Naive thymus-derived CD4-positive, alpha-beta T cell (primary cell): Measurements from ENCODE around the gene ZNF155. TPM values are rescaled to one million over a fixed set of nuclear protein-coding genes. Genes with fewer than 3 reads are reported as not detected.

Experiments used
- ATAC-seq: fragments of 150-1000 bp; cut with Tn5 transposase; 2 replicates; pipeline ENCODE4 v1.10.0; 2021; ENCODE audit warnings: mild to moderate bottlenecking, moderate library complexity
- CTCF ChIA-PET: fragments of 350-600 bp; sonication (Branson Sonifier 250); formaldehyde crosslinking; loops from one replicate; lab custom pipeline; 2021; ENCODE audit warnings: antibody characterized with exemption; lab: Charles Lee
- POLR2A ChIA-PET: fragments of 350-600 bp; sonication (Branson Sonifier 250); formaldehyde crosslinking; loops from one replicate; lab custom pipeline; 2021; ENCODE audit warnings: antibody characterized with exemption, inconsistent platforms; lab: Charles Lee
- DNase-seq, 9 donors: peaks; one replicate each; pipeline versions ENCODE4 v3.0.0 to v3.0.0-alpha.2; 2020 to 2022; ENCODE audit warnings: mixed read lengths in 1 of 9
- H3K27ac ChIP-seq: one replicate; pipeline ENCODE4 v1.7.0; 2013; ENCODE audit warnings: mild to moderate bottlenecking, low read depth, low read length, moderate library complexity
- H3K27me3 ChIP-seq, 2 donors: one replicate each; pipeline ENCODE4 v1.7.0; 2013; ENCODE audit warnings: low read length in 2 of 2, mild to moderate bottlenecking in 2 of 2, moderate library complexity in 2 of 2; ENCODE audit not compliant: control insufficient read depth in 2 of 2, insufficient read depth in 2 of 2
- H3K36me3 ChIP-seq, 3 experiments: 1 replicate in 2 of 3; 2 replicates in 1 of 3; pipeline ENCODE4 v1.7.0; 2013; ENCODE audit warnings: low read length in 3 of 3, mild to moderate bottlenecking in 3 of 3, moderate library complexity in 1 of 3; ENCODE audit not compliant: insufficient read depth in 3 of 3, control insufficient read depth in 2 of 3
- H3K4me1 ChIP-seq, 2 donors: one replicate each; pipeline ENCODE4 v1.7.0; 2013; ENCODE audit warnings: low read length in 2 of 2, mild to moderate bottlenecking in 2 of 2, moderate library complexity in 1 of 2; ENCODE audit not compliant: control insufficient read depth in 2 of 2, insufficient read depth in 2 of 2
- H3K4me3 ChIP-seq: 2 replicates; pipeline ENCODE4 v1.7.0; 2013; ENCODE audit warnings: mild to moderate bottlenecking, low read length
- H3K9me3 ChIP-seq, 3 experiments: 1 replicate in 2 of 3; 2 replicates in 1 of 3; pipeline ENCODE4 v1.7.0; 2013; ENCODE audit warnings: low read length in 3 of 3; ENCODE audit not compliant: control insufficient read depth in 2 of 3
- H3K27ac Mint-ChIP-seq, 9 donors: one replicate each; pipeline ENCODE4 v1.8.0; 2020 to 2022; ENCODE audit warnings: mixed read lengths in 9 of 9, mild to moderate bottlenecking in 8 of 9, moderate library complexity in 5 of 9, inconsistent platforms in 2 of 9
- H3K27me3 Mint-ChIP-seq, 5 donors: one replicate each; pipeline ENCODE4 v1.8.0; 2021 to 2022; ENCODE audit warnings: mixed read lengths in 5 of 5, mild to moderate bottlenecking in 1 of 5
- H3K36me3 Mint-ChIP-seq, 5 donors: one replicate each; pipeline ENCODE4 v1.8.0; 2020 to 2022; ENCODE audit warnings: mixed read lengths in 5 of 5, mild to moderate bottlenecking in 3 of 5, inconsistent platforms in 1 of 5
- H3K4me1 Mint-ChIP-seq, 7 donors: one replicate each; pipeline ENCODE4 v1.8.0; 2020 to 2022; ENCODE audit warnings: mixed read lengths in 7 of 7, mild to moderate bottlenecking in 3 of 7, inconsistent platforms in 1 of 7
- H3K4me3 Mint-ChIP-seq, 10 donors: one replicate each; pipeline ENCODE4 v1.8.0; 2020 to 2022; ENCODE audit warnings: mild to moderate bottlenecking in 10 of 10, mixed read lengths in 10 of 10, moderate library complexity in 6 of 10, inconsistent platforms in 2 of 10
- H3K9me3 Mint-ChIP-seq, 11 donors: one replicate each; pipeline ENCODE4 v1.8.0; 2020 to 2022; ENCODE audit warnings: mixed read lengths in 11 of 11, mild to moderate bottlenecking in 4 of 11, inconsistent platforms in 1 of 11, moderate library complexity in 1 of 11
- intact Hi-C, 2 donors: fragments of 100-400 bp; cut with micrococcal nuclease; formaldehyde crosslinking; loops; one replicate each; pipeline ENCODE4 v1.15.1; 2023
- polyA plus RNA-seq, 2 donors: library from polyadenylated mRNA; unstranded; fragments of 300-500 nt; fragmentation: Illumina TruSeq; gene quantifications; one replicate each; pipeline ENCODE4 v1.2.3, GENCODE V29; 2021
- total RNA-seq, 6 experiments: library from RNA in 5 of 6; stranded (reverse) in 5 of 6; gene quantifications; 1 replicate in 5 of 6; 2 replicates in 1 of 6; pipeline ENCODE4 v1.2.3 and lab custom pipeline; 2021 to 2026

ZNF155 gene
- total and polyA plus RNA-seq, 7 experiments from 2014 or later = 0.99 to 13.3 (median 5.7) TPM

DNA sequence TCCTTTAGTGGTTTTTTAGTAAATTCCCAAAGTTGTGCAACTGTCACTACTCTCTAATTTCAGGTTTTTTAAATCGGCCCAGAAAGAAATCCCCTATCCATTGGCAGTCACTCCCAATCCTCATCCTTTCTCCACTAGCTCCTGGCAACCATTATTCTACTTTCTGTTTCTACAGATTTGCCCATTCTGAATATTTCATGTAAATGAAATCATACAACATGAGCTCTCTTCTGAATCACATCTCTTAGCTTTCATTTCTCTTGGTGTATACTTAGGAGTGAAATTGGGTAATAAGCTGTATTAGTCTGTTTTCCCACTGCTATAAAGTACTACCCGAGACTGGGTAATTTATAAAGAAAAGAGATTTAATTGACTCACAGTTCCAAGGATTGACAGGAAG lies 58.2 kb downstream of the ZNF155 start:
- Histone ChIP-seq H3K9me3 (peaks cover 0 to 16% (median 0%) of the 10 kb centered on the region in 3 experiments), H3K27me3 (peaks cover 0 to 2% of the 10 kb centered on the region in 2 donors), H3K36me3 (no peaks in the 10 kb centered on the region), H3K4me1 (no peaks in the 10 kb centered on the region), H3K27ac (no peak overlapping the region), H3K4me3 (no peak overlapping the region)
- Mint-ChIP-seq H3K36me3 (peaks cover 0 to 30% (median 7%) of the 10 kb centered on the region in 5 donors), H3K9me3 (peaks cover 13 to 79% (median 55%) of the 10 kb centered on the region in 11 donors), H3K4me3 (no peak overlapping the region), H3K27me3 (peaks cover 0 to 63% (median 24%) of the 10 kb centered on the region in 5 donors), H3K4me1 (no peaks in the 10 kb centered on the region), H3K27ac (no peak overlapping the region)
- intact Hi-C loops = no loop called here
- ChIA-PET CTCF (interaction anchor here (1.1 kb wide), 1 partner anchor 12 kb away, joined by 3 read pairs; no protein-coding TSS in a partner anchor), POLR2A (no interaction called here)
- ATAC-seq (no peak), DNase-seq (no peak)

Other genes with a start within 250 kb of the ZNF155 start
- gene SMG9, start 229.2 kb upstream of the ZNF155 start, total RNA-seq = 10 to 100 TPM; 48.5 to 75.9 (median 53.9) TPM
- 1 to 10 TPM; 7.9 to 9.8 TPM for gene SMG9, start 229.2 kb upstream of the ZNF155 start, polyA plus RNA-seq
- gene KCNN4, start 203.2 kb upstream of the ZNF155 start, total RNA-seq = 10 to 100 TPM; 12.8 to 53.4 (median 18.8) TPM
- gene KCNN4, start 203.2 kb upstream of the ZNF155 start, polyA plus RNA-seq = 10 to 100 TPM in 1 of 2 donors, 1 to 10 TPM in 1; 8.1 to 16.0 TPM
- gene LYPD5, start 181.7 kb upstream of the ZNF155 start, total RNA-seq = under 1 TPM in 4 of 5 experiments, not detected in 1; 0.19 to 0.89 (median 0.61) TPM
- gene LYPD5, start 181.7 kb upstream of the ZNF155 start, polyA plus RNA-seq = under 1 TPM; 0.28 to 0.34 TPM
- 10 to 100 TPM in 2 of 5 experiments, 1 to 10 TPM in 3; 4.3 to 24.4 (median 7.7) TPM for gene ZNF283, start 156.9 kb upstream of the ZNF155 start, total RNA-seq
- 1 to 10 TPM; 2.2 to 3.7 TPM for gene ZNF283, start 156.9 kb upstream of the ZNF155 start, polyA plus RNA-seq
- 1 to 10 TPM in 4 of 5 experiments, under 1 TPM in 1; 0.47 to 4.7 (median 1.9) TPM for gene ZNF404, start 100.2 kb upstream of the ZNF155 start, total RNA-seq
- gene ZNF404, start 100.2 kb upstream of the ZNF155 start, polyA plus RNA-seq = 1 to 10 TPM; 2.1 to 3.9 TPM
- gene ZNF45, start 48.9 kb upstream of the ZNF155 start, total RNA-seq = 10 to 100 TPM in 4 of 5 experiments, 1 to 10 TPM in 1; 8.4 to 28.5 (median 15.3) TPM
- 10 to 100 TPM; 15.6 to 19.0 TPM for gene ZNF45, start 48.9 kb upstream of the ZNF155 start, polyA plus RNA-seq
- 1 to 10 TPM in 3 of 5 experiments, under 1 TPM in 2; 0.69 to 2.0 (median 1.7) TPM for gene ZNF221, start 33.0 kb upstream of the ZNF155 start, total RNA-seq
- 1 to 10 TPM in 1 of 2 donors, under 1 TPM in 1; 0.65 to 1.0 TPM for gene ZNF221, start 33.0 kb upstream of the ZNF155 start, polyA plus RNA-seq
- gene ZNF230, start 18.8 kb downstream of the ZNF155 start, total RNA-seq = 10 to 100 TPM in 2 of 5 experiments, 1 to 10 TPM in 3; 2.7 to 18.1 (median 6.7) TPM
- 1 to 10 TPM; 2.4 to 4.6 TPM for gene ZNF230, start 18.8 kb downstream of the ZNF155 start, polyA plus RNA-seq
- 10 to 100 TPM in 1 of 5 experiments, 1 to 10 TPM in 4; 2.9 to 10.1 (median 4.5) TPM for gene ZNF222, start 41.2 kb downstream of the ZNF155 start, total RNA-seq
- 1 to 10 TPM; 2.1 to 3.6 TPM for gene ZNF222, start 41.2 kb downstream of the ZNF155 start, polyA plus RNA-seq
- 1 to 10 TPM in 4 of 5 experiments, under 1 TPM in 1; 0.15 to 8.7 (median 2.3) TPM for gene ZNF223, start 67.8 kb downstream of the ZNF155 start, total RNA-seq
- 1 to 10 TPM; 1.7 to 4.8 TPM for gene ZNF223, start 67.8 kb downstream of the ZNF155 start, polyA plus RNA-seq
- gene ZNF284, start 88.0 kb downstream of the ZNF155 start, total RNA-seq = 1 to 10 TPM; 1.9 to 4.4 (median 2.4) TPM
- under 1 TPM; 0.54 to 0.61 TPM for gene ZNF284, start 88.0 kb downstream of the ZNF155 start, polyA plus RNA-seq
- 10 to 100 TPM; 35.0 to 82.0 (median 44.2) TPM for gene ZNF224, start 110.2 kb downstream of the ZNF155 start, total RNA-seq
- gene ZNF224, start 110.2 kb downstream of the ZNF155 start, polyA plus RNA-seq = 10 to 100 TPM; 11.1 to 17.1 TPM
- 10 to 100 TPM in 1 of 5 experiments, 1 to 10 TPM in 3, under 1 TPM in 1; 0.69 to 13.0 (median 5.1) TPM for gene ZNF225, start 129.2 kb downstream of the ZNF155 start, total RNA-seq
- 1 to 10 TPM; 1.9 to 5.8 TPM for gene ZNF225, start 129.2 kb downstream of the ZNF155 start, polyA plus RNA-seq
- 10 to 100 TPM in 3 of 5 experiments, 1 to 10 TPM in 2; 2.8 to 25.2 (median 13.4) TPM for gene ZNF234, start 157.4 kb downstream of the ZNF155 start, total RNA-seq
- 1 to 10 TPM; 3.7 to 9.5 TPM for gene ZNF234, start 157.4 kb downstream of the ZNF155 start, polyA plus RNA-seq
- 10 to 100 TPM; 14.0 to 59.9 (median 20.3) TPM for gene ZNF226, start 180.9 kb downstream of the ZNF155 start, total RNA-seq
- gene ZNF226, start 180.9 kb downstream of the ZNF155 start, polyA plus RNA-seq = 10 to 100 TPM; 26.0 to 28.1 TPM
- 10 to 100 TPM; 18.3 to 51.5 (median 30.0) TPM for gene ZNF227, start 228.3 kb downstream of the ZNF155 start, total RNA-seq
- gene ZNF227, start 228.3 kb downstream of the ZNF155 start, polyA plus RNA-seq = 10 to 100 TPM; 17.9 to 20.4 TPM